ENCODE measurements around the gene TNFSF15. TPM values are rescaled to one million over a fixed set of nuclear protein-coding genes. Genes with fewer than 3 reads are reported as not detected.

TNFSF15 gene
- polyA plus RNA-seq, 3 donors = 0.07 to 1.1 (median 0.11) TPM

- intact Hi-C loops (cut with micrococcal nuclease) = no loop called here
- no peaks in the 10 kb centered on the region for H3K27me3 ChIP-seq (ENCODE audit: control insufficient read depth in 2 of 2, insufficient read depth in 2 of 2, low read length in 2 of 2)
- H3K27ac Mint-ChIP-seq = no peak overlapping the region
- no peak for DNase-seq
- no CpG with 5 or more reads among the region's 1 CpG for WGBS (ENCODE audit: insufficient coverage)
- no peak overlapping the region for H3K4me3 Mint-ChIP-seq
- no peak overlapping the region for H3K4me2 ChIP-seq (replicated peaks; ENCODE audit: extremely low read depth, low read length, poor library complexity, severe bottlenecking)
- peaks cover 4 to 10% of the 10 kb centered on the region in 2 donors for H3K4me1 ChIP-seq (ENCODE audit: control insufficient read depth in 1 of 2, insufficient read depth in 2 of 2, low read length in 2 of 2)
- H2AFZ ChIP-seq (ENCODE audit: insufficient read depth, low read depth, low read length, poor library complexity, severe bottlenecking) = peak overlapping the region; percentile 40
- peaks cover 25% of the 10 kb centered on the region for H3K4me1 Mint-ChIP-seq
- no peak for TF ChIP-seq CTCF (IDR thresholded peaks at IDR 0.05)
- no peaks in the 10 kb centered on the region for H3K9me3 ChIP-seq (replicated peaks in 1 of 2; ENCODE audit: control insufficient read depth in 1 of 2, insufficient read depth in 1 of 2, low read length in 2 of 2)
- no peaks in the 10 kb centered on the region for H3K36me3 Mint-ChIP-seq
- H3K9me3 Mint-ChIP-seq = no peaks in the 10 kb centered on the region
- H3K27ac ChIP-seq (ENCODE audit: low read depth in 1 of 2, low read length in 2 of 2) = no peak overlapping the region
- no peak overlapping the region for H3K4me3 ChIP-seq (replicated peaks in 1 of 3; ENCODE audit: low read depth in 2 of 3, low read length in 3 of 3)
- H4K20me1 ChIP-seq (ENCODE audit: insufficient read depth, low read length) = no peaks in the 10 kb centered on the region
- H3K36me3 ChIP-seq (replicated peaks in 1 of 2; ENCODE audit: control insufficient read depth in 1 of 2, insufficient read depth in 2 of 2, low read length in 2 of 2) = no peaks in the 10 kb centered on the region
- no peak overlapping the region for H3K9ac ChIP-seq (ENCODE audit: insufficient read depth, low read length, poor library complexity, severe bottlenecking)
- peaks cover 3 to 4% (median 3%) of the 10 kb centered on the region in 3 donors for H3K27me3 Mint-ChIP-seq (ENCODE audit: low read depth in 3 of 3)
- no peaks in the 10 kb centered on the region for H3K79me2 ChIP-seq (ENCODE audit: insufficient read depth, low read length)
Observed at GRCh38 chr9:114775121-114775520, 30.7 kb downstream of the TNFSF15 start.

DNA sequence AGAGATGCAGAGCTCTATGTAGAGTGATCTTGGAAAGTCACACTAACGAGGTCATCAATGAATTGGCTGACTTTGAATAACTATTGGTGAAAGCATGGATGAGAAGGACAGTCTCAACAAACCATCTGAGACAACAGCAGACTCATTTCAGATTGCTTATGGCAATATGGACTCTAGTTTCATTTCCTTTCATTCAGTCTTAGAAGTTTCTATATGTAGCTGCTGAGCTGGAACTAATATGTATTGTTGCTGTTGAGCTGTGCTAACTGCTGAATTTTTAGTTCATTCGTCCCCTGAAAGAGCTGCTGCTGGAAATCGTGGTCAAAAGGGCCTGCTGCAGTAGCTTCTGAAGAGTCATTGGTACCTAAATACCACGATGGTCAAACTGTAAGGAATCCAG, 31.3 kb downstream of the TNFSF15 start:
- H3K79me2 ChIP-seq (ENCODE audit: insufficient read depth, low read length) = no peaks in the 10 kb centered on the region
- no peaks in the 10 kb centered on the region for H3K9me3 ChIP-seq (replicated peaks in 1 of 2; ENCODE audit: control insufficient read depth in 1 of 2, insufficient read depth in 1 of 2, low read length in 2 of 2)
- peaks cover 25% of the 10 kb centered on the region for H3K4me1 Mint-ChIP-seq
- no peak overlapping the region for H3K27ac Mint-ChIP-seq
- H3K27me3 ChIP-seq (ENCODE audit: control insufficient read depth in 2 of 2, insufficient read depth in 2 of 2, low read length in 2 of 2) = no peaks in the 10 kb centered on the region
- H2AFZ ChIP-seq (ENCODE audit: insufficient read depth, low read depth, low read length, poor library complexity, severe bottlenecking) = peak overlapping the region; percentile 40
- no peak for TF ChIP-seq CTCF (IDR thresholded peaks at IDR 0.05)
- intact Hi-C loops (cut with micrococcal nuclease) = no loop called here
- WGBS (ENCODE audit: insufficient coverage) = 41% methylated on average over 3 of the region's 4 CpGs
- no peak overlapping the region for H3K27ac ChIP-seq (ENCODE audit: low read depth in 1 of 2, low read length in 2 of 2)
- no peaks in the 10 kb centered on the region for H3K36me3 Mint-ChIP-seq
- H3K4me3 Mint-ChIP-seq = no peak overlapping the region
- DNase-seq = no peak
- H4K20me1 ChIP-seq (ENCODE audit: insufficient read depth, low read length) = no peaks in the 10 kb centered on the region
- H3K9me3 Mint-ChIP-seq = no peaks in the 10 kb centered on the region
- H3K9ac ChIP-seq (ENCODE audit: insufficient read depth, low read length, poor library complexity, severe bottlenecking) = no peak overlapping the region
- H3K4me2 ChIP-seq (replicated peaks; ENCODE audit: extremely low read depth, low read length, poor library complexity, severe bottlenecking) = no peak overlapping the region
- no peak overlapping the region for H3K4me3 ChIP-seq (replicated peaks in 1 of 3; ENCODE audit: low read depth in 2 of 3, low read length in 3 of 3)
- peaks cover 4 to 10% of the 10 kb centered on the region in 2 donors for H3K4me1 ChIP-seq (ENCODE audit: control insufficient read depth in 1 of 2, insufficient read depth in 2 of 2, low read length in 2 of 2)
- H3K36me3 ChIP-seq (replicated peaks in 1 of 2; ENCODE audit: control insufficient read depth in 1 of 2, insufficient read depth in 2 of 2, low read length in 2 of 2) = no peaks in the 10 kb centered on the region
- peaks cover 3 to 4% (median 3%) of the 10 kb centered on the region in 3 donors for H3K27me3 Mint-ChIP-seq (ENCODE audit: low read depth in 3 of 3)

Measured in CD14-positive monocyte (primary cell).